IMR-90 (cell line): Measurements from ENCODE around the gene EBI3. TPM values are rescaled to one million over a fixed set of nuclear protein-coding genes. Genes with fewer than 3 reads are reported as not detected.

Source experiments
- ATAC-seq: fragments of 200-7000 bp; cut with Tn5 transposase; 2 replicates; pipeline ENCODE4 v1.9.1; 2020; ENCODE audit warnings: low read depth, mild to moderate bottlenecking, moderate library complexity
- BruUV-seq: library from RNA; stranded (reverse); fragments of 400-500 nt; replicated peaks from 2 replicates; lab custom pipeline; 2021; lab: Mats Ljungman, UMichigan
- CTCF ChIA-PET: fragments of 300-600 bp; formaldehyde crosslinking; extraction: SDS; loops from one replicate; lab custom pipeline; 2021; ENCODE audit warnings: antibody characterized with exemption; lab: Yijun Ruan, JAX
- POLR2A ChIA-PET: fragments of 300-600 bp; sonication (Branson Sonifier 250); formaldehyde crosslinking; loops from one replicate; lab custom pipeline; 2022; ENCODE audit warnings: antibody characterized with exemption; ENCODE audit not compliant: unreplicated experiment; lab: Charles Lee
- DNase-seq: peaks from one replicate; pipeline ENCODE4 v3.0.0; 2013
- H2AFZ ChIP-seq: replicated peaks from 2 replicates; pipeline ENCODE3; 2013; ENCODE audit warnings: low read length, mild to moderate bottlenecking; ENCODE audit not compliant: poor library complexity
- H2AK5ac ChIP-seq: 2 replicates; pipeline ENCODE4 v1.6.1; 2013; ENCODE audit warnings: low read depth, low read length, inconsistent platforms
- H2AK9ac ChIP-seq: replicated peaks from 2 replicates; pipeline ENCODE3; 2013; ENCODE audit warnings: mild to moderate bottlenecking, low read depth, low read length, moderate library complexity; ENCODE audit not compliant: poor library complexity
- H2BK120ac ChIP-seq: 2 replicates; pipeline ENCODE4 v1.6.1; 2013; ENCODE audit warnings: low read depth, low read length, inconsistent platforms
- H2BK15ac ChIP-seq: 3 replicates; pipeline ENCODE4 v1.6.1; 2013; ENCODE audit warnings: low read depth, low read length, inconsistent platforms
- H2BK20ac ChIP-seq: 2 replicates; pipeline ENCODE4 v1.6.1; 2013; ENCODE audit warnings: low read depth, mild to moderate bottlenecking, inconsistent platforms, low read length, moderate library complexity
- H2BK5ac ChIP-seq: 2 replicates; pipeline ENCODE4 v1.6.1; 2013; ENCODE audit warnings: mild to moderate bottlenecking, low read depth, low read length, inconsistent platforms; ENCODE audit not compliant: poor library complexity, severe bottlenecking
- H3K14ac ChIP-seq: replicated peaks from 2 replicates; pipeline ENCODE4 v1.6.1; 2013; ENCODE audit warnings: low read depth, low read length, inconsistent platforms
- H3K18ac ChIP-seq: 2 replicates; pipeline ENCODE4 v1.6.1; 2013; ENCODE audit warnings: low read depth, low read length, control low read depth
- H3K23ac ChIP-seq: 2 replicates; pipeline ENCODE4 v1.6.1; 2013; ENCODE audit warnings: low read depth, low read length, inconsistent platforms
- H3K27ac ChIP-seq: 2 replicates; pipeline ENCODE4 v1.5.1; 2013; ENCODE audit warnings: mild to moderate bottlenecking, control low read depth, low read length; ENCODE audit not compliant: insufficient read depth
- H3K27me3 ChIP-seq: 2 replicates; pipeline ENCODE4 v1.6.1; 2013; ENCODE audit warnings: low read length; ENCODE audit not compliant: control insufficient read depth, insufficient read depth
- H3K36me3 ChIP-seq: 2 replicates; pipeline ENCODE4 v1.6.1; 2013; ENCODE audit warnings: low read length, mixed read lengths; ENCODE audit not compliant: control insufficient read depth, insufficient read depth
- H3K4ac ChIP-seq: 2 replicates; pipeline ENCODE4 v1.6.1; 2013; ENCODE audit warnings: low read depth, low read length, inconsistent platforms
- H3K4me1 ChIP-seq: 2 replicates; pipeline ENCODE4 v1.6.1; 2013; ENCODE audit warnings: low read length, mixed read lengths; ENCODE audit not compliant: control insufficient read depth, insufficient read depth
- H3K4me2 ChIP-seq: 2 replicates; pipeline ENCODE4 v1.6.1; 2013; ENCODE audit warnings: low read depth, mild to moderate bottlenecking, control low read depth, low read length, moderate library complexity
- H3K4me3 ChIP-seq: 2 replicates; pipeline ENCODE4 v1.5.1; 2013; ENCODE audit warnings: low read depth, mild to moderate bottlenecking, control low read depth, low read length, moderate library complexity; ENCODE audit not compliant: insufficient read depth
- H3K56ac ChIP-seq: 2 replicates; pipeline ENCODE4 v1.6.1; 2013; ENCODE audit warnings: low read length, inconsistent platforms; ENCODE audit not compliant: insufficient read depth; ENCODE audit errors: extremely low read depth
- H3K79me1 ChIP-seq, 2 experiments: 2 replicates each; pipeline ENCODE4 v1.6.1; 2013; ENCODE audit warnings: low read length in 2 of 2, inconsistent platforms in 1 of 2, low read depth in 1 of 2
- H3K9ac ChIP-seq: 2 replicates; pipeline ENCODE4 v1.6.1; 2013; ENCODE audit warnings: low read depth, low read length, control low read depth
- H3K9me1 ChIP-seq: 2 replicates; pipeline ENCODE4 v1.6.1; 2013; ENCODE audit warnings: low read length, inconsistent platforms; ENCODE audit not compliant: insufficient read depth
- H3K9me3 ChIP-seq: 2 replicates; pipeline ENCODE4 v1.6.1; 2013; ENCODE audit warnings: low read length; ENCODE audit not compliant: control insufficient read depth, insufficient read depth
- H4K20me1 ChIP-seq: 2 replicates; pipeline ENCODE4 v1.6.1; 2013; ENCODE audit warnings: low read length, inconsistent platforms; ENCODE audit not compliant: insufficient read depth
- H4K5ac ChIP-seq: 2 replicates; pipeline ENCODE4 v1.6.1; 2013; ENCODE audit warnings: mild to moderate bottlenecking, low read depth, low read length, control low read depth
- H4K8ac ChIP-seq, 2 experiments: 2 replicates each; pipeline ENCODE4 v1.6.1; 2013; ENCODE audit warnings: low read depth in 2 of 2, low read length in 2 of 2, control low read depth in 1 of 2, inconsistent platforms in 1 of 2
- H4K91ac ChIP-seq: 2 replicates; pipeline ENCODE4 v1.6.1; 2013; ENCODE audit warnings: low read depth, low read length, inconsistent platforms; ENCODE audit not compliant: insufficient read depth
- BHLHE40 ChIP-seq: fragments of 150-350 bp; IDR thresholded peaks from 2 replicates; pipeline ENCODE4 v1.6.1; 2016; ENCODE audit warnings: mild to moderate bottlenecking, low read depth, low read length
- CHD1 ChIP-seq: IDR thresholded peaks from 2 replicates; pipeline ENCODE4 v1.6.1; 2012; ENCODE audit warnings: low read depth, low read length, improper control_type of control experiment
- ELK1 ChIP-seq: fragments of 150-350 bp; IDR thresholded peaks from 2 replicates; pipeline ENCODE4 v1.6.1; 2016; ENCODE audit warnings: low read depth, mild to moderate bottlenecking, low read length, moderate library complexity, borderline replicate concordance
- FOS ChIP-seq: fragments of 150-350 bp; IDR thresholded peaks from 2 replicates; pipeline ENCODE4 v1.6.1; 2016; ENCODE audit warnings: low read depth, low read length
- MAFK ChIP-seq: IDR thresholded peaks from 2 replicates; pipeline ENCODE4 v1.6.1; 2012; ENCODE audit warnings: low read depth, low read length, improper control_type of control experiment
- RAD21 ChIP-seq: IDR thresholded peaks from 2 replicates; pipeline ENCODE4 v1.6.1; 2012; ENCODE audit warnings: low read length, improper control_type of control experiment
- RCOR1 ChIP-seq: IDR thresholded peaks from 2 replicates; pipeline ENCODE4 v1.6.1; 2012; ENCODE audit warnings: mild to moderate bottlenecking, low read length, improper control_type of control experiment; ENCODE audit not compliant: insufficient replicate concordance
- RFX5 ChIP-seq: IDR thresholded peaks from 2 replicates; pipeline ENCODE4 v1.8.0; 2012; ENCODE audit warnings: low read depth, mild to moderate bottlenecking, low read length, moderate library complexity
- WGBS, 2 experiments: methylation state at CpG; one replicate each; pipeline versions ENCODE4 v1.1.5 to v1.1.7; 2013; ENCODE audit warnings: missing lambda C conversion rate in 2 of 2; ENCODE audit not compliant: insufficient read length in 1 of 2; ENCODE audit errors: extremely low coverage in 2 of 2; 5-methylcytosine and 5-hydroxymethylcytosine counted together
- dilution Hi-C: fragments of 300-500 bp; cut with HindIII; formaldehyde crosslinking; loops from one replicate; pipeline ENCODE4 v1.14.3; 2018; ENCODE audit warnings: low sequenced_read_pairs; ENCODE audit not compliant: unreplicated experiment
- in situ Hi-C: fragments of 300-500 bp; cut with MboI; formaldehyde crosslinking; loops from 3 replicates; pipeline ENCODE4 v1.14.3; 2019; ENCODE audit warnings: low sequenced_read_pairs, inconsistent platforms, mixed read lengths
- intact Hi-C: fragments of 100-400 bp; cut with micrococcal nuclease; formaldehyde crosslinking; loops from 2 replicates; pipeline ENCODE4 v1.10.0; 2022
- polyA plus RNA-seq, 3 experiments: library from polyadenylated mRNA; depleted of rRNA; stranded (reverse); fragments of >200 nt; gene quantifications; 2 replicates each; pipeline ENCODE4 v1.2.3, GENCODE V29; 2012; ENCODE audit warnings: low replicate concordance in 1 of 3
- total RNA-seq: library from RNA; depleted of rRNA; stranded (reverse); fragments of >200 nt; gene quantifications from 2 replicates; pipeline ENCODE4 v1.2.3, GENCODE V29; 2012

Gene EBI3
- total and polyA plus RNA-seq, 2 of the 4 experiments (the other 2 are of a cell fraction), result 0.36 to 2.7 TPM

GRCh38 chr19:4217429-4218264 lies 11.7 kb upstream of the EBI3 start:
- in situ Hi-C loops (no loop called here), intact Hi-C loops (no loop called here), dilution Hi-C loops (no loop called here)
- H4K91ac ChIP-seq, result no peak overlapping the region
- ChIA-PET POLR2A (no interaction called here), CTCF (no interaction called here)
- no peak overlapping the region for H3K9ac ChIP-seq
- H4K8ac ChIP-seq, result no peak overlapping the region
- no TSS peak for BruUV-seq
- no peaks in the 10 kb centered on the region for H3K9me1 ChIP-seq
- WGBS, 2 experiments, result 94% methylated on average over 59 of the region's 81 CpGs; no CpG with 5 or more reads in 1 of the 2 experiments
- no peaks in the 10 kb centered on the region for H3K4me1 ChIP-seq
- H2AK9ac ChIP-seq, result peak overlapping the region; percentile 65
- H2BK120ac ChIP-seq, result no peak overlapping the region
- no peak overlapping the region for H3K18ac ChIP-seq
- no peak overlapping the region for H2BK20ac ChIP-seq
- no peak overlapping the region for H2AK5ac ChIP-seq
- no peak overlapping the region for H3K4ac ChIP-seq
- H3K79me1 ChIP-seq, result no peaks in the 10 kb centered on the region
- no peaks in the 10 kb centered on the region for H3K36me3 ChIP-seq
- H3K4me2 ChIP-seq, result no peak overlapping the region
- DNase-seq, result no peak
- H3K56ac ChIP-seq, result no peak overlapping the region
- no peak overlapping the region for H2BK5ac ChIP-seq
- H3K14ac ChIP-seq, result no peak overlapping the region
- no peaks in the 10 kb centered on the region for H4K20me1 ChIP-seq
- no peak overlapping the region for H2AFZ ChIP-seq
- no peak overlapping the region for H4K5ac ChIP-seq
- TF ChIP-seq CHD1 (no peak), RFX5 (no peak), RAD21 (no peak), ELK1 (no peak), BHLHE40 (no peak), FOS (no peak), RCOR1 (no peak), MAFK (no peak)
- ATAC-seq, result no peak
- no peaks in the 10 kb centered on the region; the same call in 1 of the 2 replicates for H3K27me3 ChIP-seq
- H3K4me3 ChIP-seq, result no peak overlapping the region
- H2BK15ac ChIP-seq, result no peak overlapping the region
- H3K27ac ChIP-seq, result no peak overlapping the region
- no peak overlapping the region for H3K23ac ChIP-seq
- no peaks in the 10 kb centered on the region for H3K9me3 ChIP-seq
